DND-41 (cell line): ENCODE results near the gene B3GNT5.

Source experiments
- CTCF ChIP-seq: IDR thresholded peaks from 2 replicates; pipeline ENCODE4 v1.5.1; 2012; ENCODE audit warnings: borderline replicate concordance, low read length, moderate library complexity, mild to moderate bottlenecking; ENCODE audit not compliant: poor library complexity, severe bottlenecking; ENCODE audit errors: extremely low read depth
- EZH2 ChIP-seq: IDR thresholded peaks from 3 replicates; pipeline ENCODE4 v1.6.1; 2012; ENCODE audit warnings: borderline replicate concordance, low read depth, mild to moderate bottlenecking, moderate library complexity, low read length, inconsistent platforms; ENCODE audit not compliant: severe bottlenecking

GRCh38 chr3:183210862-183211341 is 42.2 kb upstream of the B3GNT5 start:
- TF ChIP-seq CTCF (no peak), EZH2 (no peak)
